DND-41 (cell line): ENCODE results near the gene GDA.

Source experiments
- CTCF ChIP-seq: IDR thresholded peaks from 2 replicates; pipeline ENCODE4 v1.5.1; 2012; ENCODE audit warnings: borderline replicate concordance, low read length, moderate library complexity, mild to moderate bottlenecking; ENCODE audit not compliant: poor library complexity, severe bottlenecking; ENCODE audit errors: extremely low read depth
- EZH2 ChIP-seq: IDR thresholded peaks from 3 replicates; pipeline ENCODE4 v1.6.1; 2012; ENCODE audit warnings: borderline replicate concordance, low read depth, mild to moderate bottlenecking, moderate library complexity, low read length, inconsistent platforms; ENCODE audit not compliant: severe bottlenecking

- TF ChIP-seq EZH2, result no peak
- TF ChIP-seq CTCF, result no peak
Observed at GRCh38 chr9:72255569-72255968, 106.3 kb downstream of the GDA start.
